Stimulated activated naive CD4-positive, alpha-beta T cell treated with Interleukin-2 at 50 U/mL for 16 hours (primary cell): Measurements from ENCODE around the gene NKD1.

Source experiments
- DNase-seq: peaks from one replicate; lab custom pipeline; 2025; lab: John Stamatoyannopoulos, UW

The NKD1 gene

GRCh38 chr16:50558913-50559312, 10.7 kb downstream of the NKD1 start:
- DNase-seq: no peak

- no peak for DNase-seq
Observed at GRCh38 chr16:50559342-50559741, 11.1 kb downstream of the NKD1 start.

- DNase-seq: no peak
Observed at GRCh38 chr16:50559804-50560514, 11.8 kb downstream of the NKD1 start.

GRCh38 chr16:50560903-50561863, 13.0 kb downstream of the NKD1 start:
- no peak for DNase-seq

GRCh38 chr16:50562657-50563056, 14.5 kb downstream of the NKD1 start:
- DNase-seq: no peak

- DNase-seq: no peak
Observed at GRCh38 chr16:50563989-50564388, 15.8 kb downstream of the NKD1 start.

GRCh38 chr16:50565428-50565827, 17.2 kb downstream of the NKD1 start:
- DNase-seq: no peak

GRCh38 chr16:50566014-50566962, 18.1 kb downstream of the NKD1 start:
- no peak for DNase-seq

- no peak for DNase-seq
Observed at GRCh38 chr16:50567651-50568050, 19.5 kb downstream of the NKD1 start.

- no peak for DNase-seq
Observed at GRCh38 chr16:50568187-50568815, 20.1 kb downstream of the NKD1 start.

- no peak for DNase-seq
Observed at GRCh38 chr16:50570354-50570753, 22.2 kb downstream of the NKD1 start.

- DNase-seq: no peak
Observed at GRCh38 chr16:50570808-50571598, 22.8 kb downstream of the NKD1 start.

- DNase-seq: no peak
Observed at GRCh38 chr16:50571786-50572185, 23.6 kb downstream of the NKD1 start.

- no peak for DNase-seq
Observed at GRCh38 chr16:50572700-50573099, 24.5 kb downstream of the NKD1 start.

GRCh38 chr16:50573279-50573678, 25.1 kb downstream of the NKD1 start:
- DNase-seq: no peak

GRCh38 chr16:50573947-50574744, 25.9 kb downstream of the NKD1 start:
- no peak for DNase-seq

- no peak for DNase-seq
Observed at GRCh38 chr16:50574745-50575136, 26.5 kb downstream of the NKD1 start.

GRCh38 chr16:50575743-50576142, 27.5 kb downstream of the NKD1 start:
- no peak for DNase-seq

GRCh38 chr16:50576403-50577113, 28.4 kb downstream of the NKD1 start:
- no peak for DNase-seq
